A673 (cell line): ENCODE results near the gene SPRY1. TPM values are rescaled to one million over a fixed set of nuclear protein-coding genes. Genes with fewer than 3 reads are reported as not detected.

ENCODE experiments used
- BruUV-seq: library from RNA; stranded (reverse); fragments of 400-500 nt; replicated peaks from 2 replicates; lab custom pipeline; 2021; lab: Mats Ljungman, UMichigan
- CTCF ChIA-PET: fragments of 300-600 bp; sonication (Branson Sonifier 250); formaldehyde crosslinking; loops from one replicate; lab custom pipeline; 2022; ENCODE audit warnings: antibody characterized with exemption; lab: Charles Lee
- POLR2A ChIA-PET: fragments of 300-600 bp; sonication (Branson Sonifier 250); formaldehyde crosslinking; loops from one replicate; lab custom pipeline; 2022; ENCODE audit warnings: antibody characterized with exemption; ENCODE audit not compliant: low non-redundant PET; lab: Charles Lee
- DNase-seq: peaks from one replicate; pipeline ENCODE4 v3.0.0-alpha.2; 2015; ENCODE audit warnings: low spot score
- H3K27ac ChIP-seq: fragments of 200-600 bp; sonication (generic); 2 replicates; pipeline ENCODE4 v1.5.1; 2016; ENCODE audit warnings: mixed run types, low read depth, mild to moderate bottlenecking, mixed read lengths, antibody characterized with exemption, low read length; ENCODE audit not compliant: poor library complexity, severe bottlenecking
- H3K27me3 ChIP-seq: fragments of 200-600 bp; sonication (generic); replicated peaks from 2 replicates; pipeline ENCODE4 v1.6.1; 2017; ENCODE audit warnings: mixed run types, low read depth, mild to moderate bottlenecking, mixed read lengths, antibody characterized with exemption, low read length; ENCODE audit not compliant: insufficient read depth, poor library complexity
- H3K36me3 ChIP-seq: fragments of 200-600 bp; sonication (generic); 2 replicates; pipeline ENCODE4 v1.6.1; 2016; ENCODE audit warnings: mixed run types, mild to moderate bottlenecking, mixed read lengths, antibody characterized with exemption, low read length; ENCODE audit not compliant: insufficient read depth, poor library complexity, severe bottlenecking
- H3K4me1 ChIP-seq: fragments of 200-600 bp; sonication (generic); 2 replicates; pipeline ENCODE4 v1.6.1; 2017; ENCODE audit warnings: mixed run types, mild to moderate bottlenecking, mixed read lengths, antibody characterized with exemption, low read length; ENCODE audit not compliant: insufficient read depth, poor library complexity, severe bottlenecking
- H3K4me3 ChIP-seq: fragments of 200-600 bp; sonication (generic); 2 replicates; pipeline ENCODE4 v1.5.1; 2016; ENCODE audit warnings: low read depth, mixed run types, mild to moderate bottlenecking, mixed read lengths, low read length; ENCODE audit not compliant: poor library complexity, severe bottlenecking
- H3K9me3 ChIP-seq: fragments of 200-600 bp; sonication (generic); 2 replicates; pipeline ENCODE4 v1.6.1; 2016; ENCODE audit warnings: mixed run types, low read depth, mild to moderate bottlenecking, mixed read lengths, antibody characterized with exemption, low read length; ENCODE audit not compliant: poor library complexity, severe bottlenecking
- CTCF ChIP-seq: fragments of 300-800, 200-600 bp; sonication (generic); conservative IDR thresholded peaks from 2 replicates; pipeline ENCODE4 v1.5.1; 2017; ENCODE audit warnings: low read depth, mild to moderate bottlenecking, antibody characterized with exemption, low read length, moderate library complexity, mixed read lengths
- EZH2 ChIP-seq: fragments of 200-600 bp; sonication (generic); IDR thresholded peaks from 2 replicates; pipeline ENCODE4 v1.6.1; 2017; ENCODE audit warnings: borderline replicate concordance, low read depth, mild to moderate bottlenecking, mixed read lengths, antibody characterized with exemption, low read length; ENCODE audit not compliant: poor library complexity, severe bottlenecking
- intact Hi-C: fragments of 100-400 bp; cut with micrococcal nuclease; formaldehyde crosslinking; loops from one replicate; pipeline ENCODE4 v1.10.0; 2022; ENCODE audit not compliant: unreplicated experiment
- total RNA-seq: library from RNA; stranded (reverse); gene quantifications from 2 replicates; pipeline ENCODE4 v1.2.3, GENCODE V29; 2021

The SPRY1 gene
- total RNA-seq, 1 experiment from 2014 or later, result 6.0 TPM

GRCh38 chr4:123433573-123433972 is 37.0 kb downstream of the SPRY1 start:
- Histone ChIP-seq H3K27me3 (no peaks in the 10 kb centered on the region), H3K9me3 (no peaks in the 10 kb centered on the region), H3K36me3 (no peaks in the 10 kb centered on the region), H3K4me1 (no peaks in the 10 kb centered on the region), H3K27ac (no peak overlapping the region), H3K4me3 (no peak overlapping the region)
- BruUV-seq, result no TSS peak
- DNase-seq, result no peak
- intact Hi-C loops, result no loop called here
- TF ChIP-seq CTCF (no peak), EZH2 (no peak)
- POLR2A ChIA-PET, result no interaction called here
- CTCF ChIA-PET, result no interaction called here

- DNase-seq, result no peak
- Histone ChIP-seq H3K27me3 (no peaks in the 10 kb centered on the region), H3K9me3 (no peaks in the 10 kb centered on the region), H3K36me3 (no peaks in the 10 kb centered on the region), H3K4me3 (no peak overlapping the region), H3K4me1 (no peaks in the 10 kb centered on the region), H3K27ac (no peak overlapping the region)
- TF ChIP-seq CTCF, result no peak
- no peak for TF ChIP-seq EZH2
- intact Hi-C loops, result no loop called here
- ChIA-PET CTCF (no interaction called here), POLR2A (no interaction called here)
- BruUV-seq, result no TSS peak
Observed at GRCh38 chr4:123433976-123434375, 37.4 kb downstream of the SPRY1 start.

GRCh38 chr4:123435246-123436113 is 38.9 kb downstream of the SPRY1 start:
- Histone ChIP-seq H3K9me3 (no peaks in the 10 kb centered on the region), H3K4me3 (no peak overlapping the region), H3K27me3 (no peaks in the 10 kb centered on the region), H3K36me3 (no peaks in the 10 kb centered on the region), H3K4me1 (no peaks in the 10 kb centered on the region), H3K27ac (no peak overlapping the region)
- ChIA-PET POLR2A (no interaction called here), CTCF (no interaction called here)
- DNase-seq, result no peak
- no TSS peak for BruUV-seq
- TF ChIP-seq CTCF, result no peak
- no peak for TF ChIP-seq EZH2
- intact Hi-C loops, result no loop called here
